CD4-positive, alpha-beta T cell treated with Interleukin-6 at 100 ng/mL for 8 hours (primary cell): Measurements from ENCODE around the gene SLC46A1.
A peak's percentile ranks its signal among the peaks of the same experiment; 100 is the strongest.
"Not testable (repeated sequence)": the region's sequence is repeated elsewhere in the genome, so short reads cannot be mapped to it uniquely, and the experiment has no call there.

Experiments
- DNase-seq: peaks from one replicate; pipeline ENCODE4 v3.0.0-alpha.2; 2020; ENCODE audit warnings: mixed read lengths, low spot score

The SLC46A1 gene

GRCh38 chr17:28405632-28406472 is at the start of gene SLC46A1:
Gene SLC46A1, minus strand, starts transcription at chr17:28406212. Its CDS starts 98 bp downstream, at chr17:28406114.
- DNase-seq, result peak; percentile 11

GRCh38 chr17:28449859-28450258 is 43.8 kb upstream of the SLC46A1 start:
- no peak for DNase-seq

- DNase-seq, result no peak
Observed at GRCh38 chr17:28447396-28447760, 41.4 kb upstream of the SLC46A1 start.

- DNase-seq, result no peak
Observed at GRCh38 chr17:28446716-28447395, 40.8 kb upstream of the SLC46A1 start.

- no peak for DNase-seq
Observed at GRCh38 chr17:28443901-28444638, 38.1 kb upstream of the SLC46A1 start.

GRCh38 chr17:28434326-28434725 is 28.3 kb upstream of the SLC46A1 start:
- DNase-seq, result not testable (repeated sequence)

GRCh38 chr17:28433721-28434120 is 27.7 kb upstream of the SLC46A1 start:
- DNase-seq, result no peak

- not testable (repeated sequence) for DNase-seq
Observed at GRCh38 chr17:28427982-28428381, 22.0 kb upstream of the SLC46A1 start.

GRCh38 chr17:28427371-28427770 is 21.4 kb upstream of the SLC46A1 start:
- DNase-seq, result no peak

GRCh38 chr17:28426081-28426519 is 20.1 kb upstream of the SLC46A1 start:
- no peak for DNase-seq

- DNase-seq, result no peak
Observed at GRCh38 chr17:28425206-28425605, 19.2 kb upstream of the SLC46A1 start.

- no peak for DNase-seq
Observed at GRCh38 chr17:28421787-28422305, 15.8 kb upstream of the SLC46A1 start.

- peak; percentile 61 for DNase-seq
Observed at GRCh38 chr17:28416703-28417311, 10.8 kb upstream of the SLC46A1 start.

GRCh38 chr17:28415886-28416285 is 9.9 kb upstream of the SLC46A1 start:
- DNase-seq, result no peak

GRCh38 chr17:28413804-28414203 is 7.8 kb upstream of the SLC46A1 start:
- DNase-seq, result no peak

GRCh38 chr17:28412099-28412498 is 6.1 kb upstream of the SLC46A1 start:
- DNase-seq, result no peak

- DNase-seq, result no peak
Observed at GRCh38 chr17:28407974-28408306, 1.9 kb upstream of the SLC46A1 start.

GRCh38 chr17:28407130-28407973 is 1.3 kb upstream of the SLC46A1 start:
- no peak for DNase-seq

GRCh38 chr17:28406473-28406814 is 432 bp upstream of the SLC46A1 start:
- DNase-seq, result no peak

- no peak for DNase-seq
Observed at GRCh38 chr17:28404812-28405570, 1.0 kb downstream of the SLC46A1 start.

- DNase-seq, result no peak
Observed at GRCh38 chr17:28404461-28404811, 1.6 kb downstream of the SLC46A1 start.
